GM10266 (cell line): ENCODE measurements around the gene SF3A1.

Source experiments
- DNase-seq: peaks from one replicate; pipeline ENCODE4 v3.0.0; 2012; ENCODE audit errors: extremely low spot score
- CTCF ChIP-seq: IDR thresholded peaks from 2 replicates; pipeline ENCODE4 v1.5.1; 2012; ENCODE audit warnings: mild to moderate bottlenecking, low read depth; ENCODE audit not compliant: control insufficient read depth, insufficient read depth; ENCODE audit errors: missing control alignments

SF3A1 gene

GRCh38 chr22:30297991-30298701 is 58.5 kb downstream of the SF3A1 start:
- no peak for TF ChIP-seq CTCF
- no peak for DNase-seq

GRCh38 chr22:30297276-30297990 is 59.3 kb downstream of the SF3A1 start:
- no peak for DNase-seq
- TF ChIP-seq CTCF: no peak

- no peak for TF ChIP-seq CTCF
- no peak for DNase-seq
Measured at GRCh38 chr22:30296833-30297232, 59.9 kb downstream of the SF3A1 start.

- TF ChIP-seq CTCF: no peak
Measured at GRCh38 chr22:30296324-30296723, 60.4 kb downstream of the SF3A1 start.

GRCh38 chr22:30295576-30295975 is 61.1 kb downstream of the SF3A1 start:
- no peak for DNase-seq
- TF ChIP-seq CTCF: no peak

More at GRCh38 chr22:30296324-30296723, 60.4 kb downstream of the SF3A1 start:
- DNase-seq: no peak

GRCh38 chr22:30294830-30295229 is 61.9 kb downstream of the SF3A1 start:
- TF ChIP-seq CTCF: no peak
- DNase-seq: no peak

GRCh38 chr22:30294066-30294465 is 62.6 kb downstream of the SF3A1 start:
- no peak for DNase-seq
- TF ChIP-seq CTCF: no peak
